ENCODE data around the gene DXO. TPM values are rescaled to one million over a fixed set of nuclear protein-coding genes. Genes with fewer than 3 reads are reported as not detected.

DXO gene
- 17.5 and 21.9 TPM in 2 replicates for total RNA-seq

DNA sequence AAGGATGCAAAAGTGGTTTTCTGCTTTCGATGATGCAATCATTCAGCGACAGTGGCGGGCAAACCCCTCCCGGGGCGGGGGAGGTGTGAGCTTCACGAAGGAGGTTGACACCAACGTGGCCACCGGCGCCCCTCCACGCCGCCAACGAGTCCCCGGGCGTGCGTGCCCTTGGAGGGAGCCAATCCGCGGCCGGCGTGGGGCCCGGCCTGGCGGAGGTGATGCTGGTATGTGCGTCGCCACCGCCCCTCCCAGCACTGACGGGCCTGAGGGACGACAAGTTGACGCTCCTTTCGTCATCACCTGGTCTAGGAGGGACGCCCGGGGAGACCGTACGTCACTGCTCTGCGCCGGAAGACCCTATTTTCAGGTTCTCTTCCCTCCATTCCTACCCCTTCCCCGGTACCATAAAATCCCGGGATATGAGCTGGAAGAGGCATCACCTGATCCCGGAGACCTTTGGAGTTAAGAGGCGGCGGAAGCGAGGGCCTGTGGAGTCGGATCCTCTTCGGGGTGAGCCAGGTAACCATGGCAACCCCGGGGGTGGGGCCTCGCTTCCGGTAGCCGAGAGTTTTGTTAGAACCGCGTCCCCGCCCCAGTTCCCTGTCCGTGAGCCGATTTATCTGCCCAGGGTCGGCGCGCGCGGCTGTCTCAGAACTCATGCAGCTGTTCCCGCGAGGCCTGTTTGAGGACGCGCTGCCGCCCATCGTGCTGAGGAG is at the start of gene DXO:
Gene DXO (minus strand): TSS at position 146 of the 716 bp plus-strand sequence. CDS start 463 bp downstream, outside the sequence.

DNA sequence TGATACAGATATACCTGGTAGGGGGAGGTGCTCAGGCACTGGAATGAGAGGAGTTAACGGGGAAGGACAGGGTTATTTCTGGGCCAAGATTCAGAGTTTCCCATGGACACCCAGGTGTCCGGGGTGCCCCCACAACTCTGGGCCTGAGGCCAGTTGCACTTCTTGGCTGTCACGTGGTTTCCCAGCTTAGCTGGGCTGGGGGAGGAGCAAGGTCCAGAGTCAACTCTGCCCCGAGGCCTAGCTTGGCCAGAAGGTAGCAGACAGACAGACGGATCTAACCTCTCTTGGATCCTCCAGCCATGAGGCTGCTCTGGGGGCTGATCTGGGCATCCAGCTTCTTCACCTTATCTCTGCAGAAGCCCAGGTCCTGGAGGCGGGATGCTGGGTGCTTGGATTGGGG is 42.6 kb upstream of the DXO start, which contains the start of gene C4B:
Gene C4B (plus strand): TSS at position 249 of the 400 bp plus-strand sequence. CDS start 51 bp downstream, at position 300.

DNA sequence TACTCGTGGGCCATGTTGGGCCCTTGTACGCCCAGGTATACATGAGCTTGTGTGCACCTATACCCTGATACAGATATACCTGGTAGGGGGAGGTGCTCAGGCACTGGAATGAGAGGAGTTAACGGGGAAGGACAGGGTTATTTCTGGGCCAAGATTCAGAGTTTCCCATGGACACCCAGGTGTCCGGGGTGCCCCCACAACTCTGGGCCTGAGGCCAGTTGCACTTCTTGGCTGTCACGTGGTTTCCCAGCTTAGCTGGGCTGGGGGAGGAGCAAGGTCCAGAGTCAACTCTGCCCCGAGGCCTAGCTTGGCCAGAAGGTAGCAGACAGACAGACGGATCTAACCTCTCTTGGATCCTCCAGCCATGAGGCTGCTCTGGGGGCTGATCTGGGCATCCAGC is 9.8 kb upstream of the DXO start, which contains the start of gene C4A:
Gene C4A (plus strand): TSS at position 314 of the 400 bp plus-strand sequence. CDS start 51 bp downstream, at position 365.

DNA sequence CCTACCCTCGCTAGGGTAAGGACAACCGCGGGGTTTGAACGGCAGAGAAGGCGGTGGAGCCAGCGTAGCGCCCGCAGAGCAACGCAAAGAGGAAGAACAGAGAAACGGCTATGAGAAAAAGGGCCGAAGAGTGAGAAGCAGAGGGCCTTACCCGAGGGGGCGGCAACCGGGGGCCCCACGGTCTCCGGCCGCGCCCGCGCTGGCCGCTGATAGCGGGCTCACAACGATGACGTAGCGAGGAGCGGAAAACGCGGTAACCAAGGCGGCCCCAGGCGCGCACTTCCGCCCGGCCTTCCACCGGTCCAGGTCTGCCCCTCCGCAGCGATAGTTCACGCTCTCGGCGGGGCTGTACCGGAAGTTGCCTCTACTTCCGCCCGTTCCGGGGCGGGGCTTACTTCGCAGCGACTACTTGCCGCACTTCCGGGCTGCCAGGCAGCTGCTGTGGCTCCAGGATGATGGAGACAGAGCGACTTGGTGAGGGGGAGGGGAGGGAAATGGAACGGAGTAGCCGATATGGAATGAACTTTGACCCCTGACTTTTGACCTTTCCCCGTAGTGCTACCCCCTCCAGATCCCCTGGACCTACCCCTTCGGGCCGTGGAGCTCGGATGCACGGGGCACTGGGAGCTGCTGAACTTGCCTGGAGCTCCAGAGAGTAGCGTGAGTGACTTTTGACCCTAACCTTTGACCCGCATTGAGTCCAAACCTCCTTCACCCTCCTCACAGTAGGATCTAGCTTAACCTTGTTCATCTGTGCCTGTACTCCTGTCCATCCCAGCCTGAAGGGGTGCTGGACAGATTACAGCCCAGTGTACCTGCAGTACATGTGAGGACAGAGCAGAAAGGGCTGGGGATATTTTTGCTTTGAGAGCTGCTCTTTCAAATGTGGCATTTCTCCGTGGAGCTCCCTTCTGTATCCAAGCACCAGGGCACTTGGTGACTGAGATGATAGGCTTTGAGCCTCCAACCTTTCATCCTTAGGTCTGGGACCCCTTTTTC is 12.9 kb downstream of the DXO start, which contains the start of the genes NELFE and SKIC2:
Gene NELFE (minus strand): TSS at position 231 of the 999 bp plus-strand sequence. CDS start 525 bp downstream, outside the sequence.
Gene SKIC2 (plus strand): TSS at position 435 of the 999 bp plus-strand sequence. CDS start 18 bp downstream, at position 453.

DNA sequence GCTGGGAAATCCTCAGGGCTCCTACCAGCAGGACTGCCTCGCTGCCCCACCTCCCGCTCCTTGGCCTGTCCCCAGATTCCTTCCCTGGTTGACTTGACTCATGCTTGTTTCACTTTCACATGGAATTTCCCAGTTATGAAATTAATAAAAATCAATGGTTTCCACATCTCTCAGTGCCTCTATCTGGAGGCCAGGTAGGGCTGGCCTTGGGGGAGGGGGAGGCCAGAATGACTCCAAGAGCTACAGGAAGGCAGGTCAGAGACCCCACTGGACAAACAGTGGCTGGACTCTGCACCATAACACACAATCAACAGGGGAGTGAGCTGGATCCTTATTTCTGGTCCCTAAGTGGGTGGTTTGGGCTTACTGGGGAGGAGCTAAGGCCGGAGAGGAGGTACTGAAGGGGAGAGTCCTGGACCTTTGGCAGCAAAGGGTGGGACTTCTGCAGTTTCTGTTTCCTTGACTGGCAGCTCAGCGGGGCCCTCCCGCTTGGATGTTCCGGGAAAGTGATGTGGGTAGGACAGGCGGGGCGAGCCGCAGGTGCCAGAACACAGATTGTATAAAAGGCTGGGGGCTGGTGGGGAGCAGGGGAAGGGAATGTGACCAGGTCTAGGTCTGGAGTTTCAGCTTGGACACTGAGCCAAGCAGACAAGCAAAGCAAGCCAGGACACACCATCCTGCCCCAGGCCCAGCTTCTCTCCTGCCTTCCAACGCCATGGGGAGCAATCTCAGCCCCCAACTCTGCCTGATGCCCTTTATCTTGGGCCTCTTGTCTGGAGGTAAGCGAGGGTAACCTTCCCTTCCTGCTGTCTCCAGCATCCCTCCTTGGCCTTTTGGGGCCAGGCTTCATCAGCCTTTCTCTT is 26.2 kb downstream of the DXO start, which contains the start of gene CFB:
Gene CFB (plus strand): TSS at position 589 of the 863 bp plus-strand sequence. CDS start 127 bp downstream, at position 716.

DNA sequence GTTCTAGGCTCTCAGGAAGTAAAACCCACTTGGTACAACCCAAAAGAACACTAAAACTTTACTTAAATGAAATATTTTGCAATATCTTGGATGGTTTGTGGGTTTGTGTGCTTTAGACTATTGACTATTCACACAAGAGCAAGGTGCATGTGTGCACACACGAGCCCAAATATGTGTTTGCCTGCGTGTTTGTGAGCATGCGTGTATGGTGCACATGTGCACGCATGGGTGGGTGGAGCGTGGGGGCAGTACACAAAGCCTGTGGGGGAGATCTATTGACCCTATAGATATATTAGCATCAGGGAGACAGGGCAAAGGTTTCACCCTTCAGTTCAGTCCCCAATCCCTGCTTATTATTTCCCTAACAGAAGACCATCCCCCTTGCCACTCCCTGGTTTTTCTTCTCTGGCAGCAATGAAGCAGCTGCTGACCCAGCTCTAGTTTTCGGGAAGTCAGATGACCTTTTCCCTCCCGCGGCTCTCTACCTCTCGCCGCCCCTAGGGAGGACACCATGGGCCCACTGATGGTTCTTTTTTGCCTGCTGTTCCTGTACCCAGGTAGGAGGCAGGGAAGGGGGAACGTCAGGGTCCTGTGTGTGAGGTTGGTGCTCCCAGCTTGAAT is 44.6 kb downstream of the DXO start, which contains the start of gene C2:
Gene C2 (plus strand): TSS at position 476 of the 621 bp plus-strand sequence. CDS start 36 bp downstream, at position 512.

Other genes with a start within 250 kb of the DXO start
- gene MPIG6B, start 248.8 kb downstream of the DXO start, total RNA-seq = not detected in 2 replicates
- gene DDAH2, start 242.8 kb downstream of the DXO start, total RNA-seq = 56.0 and 63.8 TPM in 2 replicates
- 974 and 1,027 TPM in 2 replicates for gene CLIC1, start 235.6 kb downstream of the DXO start, total RNA-seq
- 10.9 and 15.5 TPM in 2 replicates for gene MSH5, start 232.1 kb downstream of the DXO start, total RNA-seq
- 3.2 and 5.8 TPM in 2 replicates for gene SAPCD1, start 209.5 kb downstream of the DXO start, total RNA-seq
- gene VWA7, start 194.8 kb downstream of the DXO start, total RNA-seq = 0.45 and 0.67 TPM in 2 replicates
- 90.6 and 111 TPM in 2 replicates for gene VARS1, start 176.4 kb downstream of the DXO start, total RNA-seq
- gene LSM2, start 165.2 kb downstream of the DXO start, total RNA-seq = 133 and 134 TPM in 2 replicates
- 0.30 and 0.50 TPM in 2 replicates for gene HSPA1L, start 156.9 kb downstream of the DXO start, total RNA-seq
- 56.3 and 60.4 TPM in 2 replicates for gene HSPA1A, start 156.6 kb downstream of the DXO start, total RNA-seq
- gene HSPA1B, start 144.4 kb downstream of the DXO start, total RNA-seq = 112 and 118 TPM in 2 replicates
- gene NEU1, start 109.3 kb downstream of the DXO start, total RNA-seq = 53.8 and 61.4 TPM in 2 replicates
- 0.45 TPM in 1 of 2 replicates, not detected in the other for gene SLC44A4, start 93.1 kb downstream of the DXO start, total RNA-seq
- gene EHMT2, start 74.4 kb downstream of the DXO start, total RNA-seq = 38.7 and 39.8 TPM in 2 replicates
- gene ZBTB12, start 70.1 kb downstream of the DXO start, total RNA-seq = 3.0 and 3.3 TPM in 2 replicates
- gene C2, start 44.4 kb downstream of the DXO start, total RNA-seq = 0.17 and 0.30 TPM in 2 replicates
- 2.0 and 2.7 TPM in 2 replicates for gene CFB, start 26.0 kb downstream of the DXO start, total RNA-seq
- gene NELFE, start 13.2 kb downstream of the DXO start, total RNA-seq = 142 and 144 TPM in 2 replicates
- 44.4 and 46.7 TPM in 2 replicates for gene SKIC2, start 13.0 kb downstream of the DXO start, total RNA-seq
- 2.7 and 2.8 TPM in 2 replicates for gene C4A, start 9.9 kb upstream of the DXO start, total RNA-seq
- 1.5 and 2.2 TPM in 2 replicates for gene C4B, start 42.7 kb upstream of the DXO start, total RNA-seq
- gene CYP21A2, start 66.3 kb upstream of the DXO start, total RNA-seq = 0.17 TPM in 1 of 2 replicates, not detected in the other
- under 0.01 and 0.17 TPM in 2 replicates for gene TNXB, start 137.2 kb upstream of the DXO start, total RNA-seq
- gene ATF6B, start 156.1 kb upstream of the DXO start, total RNA-seq = 25.9 and 31.4 TPM in 2 replicates
- 6.4 and 6.7 TPM in 2 replicates for gene FKBPL, start 158.2 kb upstream of the DXO start, total RNA-seq
- gene PRRT1, start 179.8 kb upstream of the DXO start, total RNA-seq = 0.15 and 0.17 TPM in 2 replicates
- 12.2 and 13.6 TPM in 2 replicates for gene PPT2, start 182.0 kb upstream of the DXO start, total RNA-seq
- 0.89 and 1.2 TPM in 2 replicates for gene EGFL8, start 192.5 kb upstream of the DXO start, total RNA-seq
- gene AGPAT1, start 203.9 kb upstream of the DXO start, total RNA-seq = 68.5 and 73.0 TPM in 2 replicates
- 74.6 and 80.7 TPM in 2 replicates for gene RNF5, start 206.3 kb upstream of the DXO start, total RNA-seq
- 1.0 and 1.3 TPM in 2 replicates for gene AGER, start 212.1 kb upstream of the DXO start, total RNA-seq
- gene PBX2, start 218.1 kb upstream of the DXO start, total RNA-seq = 26.9 and 31.5 TPM in 2 replicates
- gene GPSM3, start 220.5 kb upstream of the DXO start, total RNA-seq = 11.3 and 15.0 TPM in 2 replicates